Colonic mucosa (tissue), 4 donors: Measurements from ENCODE around the gene ZCCHC2. TPM values are rescaled to one million over a fixed set of nuclear protein-coding genes. Genes with fewer than 3 reads are reported as not detected.

Experiments
- DNase-seq: peaks from one replicate; pipeline ENCODE4 v3.0.0-alpha.2; 2020
- H3K27ac ChIP-seq: fragments of 200-600 bp; one replicate; pipeline ENCODE4 v1.8.0; 2021
- H3K27me3 ChIP-seq: fragments of 200-600 bp; one replicate; pipeline ENCODE4 v1.8.0; 2021
- H3K36me3 ChIP-seq: fragments of 200-600 bp; one replicate; pipeline ENCODE4 v1.8.0; 2021
- H3K4me1 ChIP-seq: fragments of 200-600 bp; one replicate; pipeline ENCODE4 v1.8.0; 2021; ENCODE audit warnings: mild to moderate bottlenecking
- H3K4me3 ChIP-seq: fragments of 200-600 bp; one replicate; pipeline ENCODE4 v1.8.0; 2021
- H3K9ac ChIP-seq, 2 donors: one replicate each; pipeline ENCODE4 v1.7.0; 2013; ENCODE audit warnings: control low read depth in 2 of 2, low read depth in 2 of 2, low read length in 2 of 2
- H3K9me3 ChIP-seq: fragments of 200-600 bp; one replicate; pipeline ENCODE4 v1.8.0; 2021
- intact Hi-C: fragments of 100-400 bp; cut with DNase I; formaldehyde crosslinking; loops from one replicate; pipeline ENCODE4 v1.14.1; 2022
- total RNA-seq, 2 donors: library from RNA; stranded (reverse); fragmentation: NEBNext Ultra II Directional in 1 of 2; extraction: Animal tissue kit (Norgen Biotek cat#: 25700) in 1 of 2; gene quantifications; one replicate each; pipeline ENCODE4 v1.2.1, GENCODE V29; 2021
- TF ChIP-seq, protein P1 (sequence below): fragments of 200-600 bp; IDR thresholded peaks from one replicate; pipeline ENCODE4 v1.8.0; 2022; ENCODE audit warnings: antibody characterized with exemption, mild to moderate bottlenecking
- donor health status: healthy.
- donor health status: DM: no; HTN: no; CAD: no.
- donor health status: DM: no; HTN: no; CAD: no.

ZCCHC2 gene
- total RNA-seq, 2 donors from 2014 or later = 24.7 to 25.7 TPM

DNA sequence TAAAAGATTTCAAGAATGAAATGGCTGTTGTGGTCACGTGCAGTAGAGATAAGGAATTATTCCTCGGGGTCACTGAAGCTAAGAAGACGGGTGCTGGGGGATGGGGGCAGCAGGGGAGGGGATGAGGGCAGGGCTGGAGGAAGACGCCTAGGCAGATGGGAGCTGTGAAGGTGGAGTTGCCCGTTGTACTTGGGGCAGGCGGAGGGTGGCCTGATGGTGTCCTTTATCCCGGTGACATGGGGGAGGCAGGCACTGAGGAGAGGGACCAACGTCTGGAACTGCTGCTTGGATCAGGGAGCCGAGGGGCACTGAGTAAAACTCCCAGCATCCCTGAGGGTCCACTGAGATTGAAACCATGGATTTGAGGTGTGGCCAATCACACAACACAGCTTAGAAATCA is 64.9 kb downstream of the ZCCHC2 start:
- Histone ChIP-seq H3K4me1 (no peaks in the 10 kb centered on the region), H3K27me3 (no peaks in the 10 kb centered on the region), H3K9ac (no peak overlapping the region), H3K36me3 (no peaks in the 10 kb centered on the region), H3K4me3 (no peak overlapping the region), H3K27ac (no peak overlapping the region), H3K9me3 (no peaks in the 10 kb centered on the region)
- intact Hi-C loops = loop anchor here (5.0 kb wide), 1 partner anchor 395 kb away; no protein-coding TSS in a partner anchor
- TF ChIP-seq, protein P1, sequence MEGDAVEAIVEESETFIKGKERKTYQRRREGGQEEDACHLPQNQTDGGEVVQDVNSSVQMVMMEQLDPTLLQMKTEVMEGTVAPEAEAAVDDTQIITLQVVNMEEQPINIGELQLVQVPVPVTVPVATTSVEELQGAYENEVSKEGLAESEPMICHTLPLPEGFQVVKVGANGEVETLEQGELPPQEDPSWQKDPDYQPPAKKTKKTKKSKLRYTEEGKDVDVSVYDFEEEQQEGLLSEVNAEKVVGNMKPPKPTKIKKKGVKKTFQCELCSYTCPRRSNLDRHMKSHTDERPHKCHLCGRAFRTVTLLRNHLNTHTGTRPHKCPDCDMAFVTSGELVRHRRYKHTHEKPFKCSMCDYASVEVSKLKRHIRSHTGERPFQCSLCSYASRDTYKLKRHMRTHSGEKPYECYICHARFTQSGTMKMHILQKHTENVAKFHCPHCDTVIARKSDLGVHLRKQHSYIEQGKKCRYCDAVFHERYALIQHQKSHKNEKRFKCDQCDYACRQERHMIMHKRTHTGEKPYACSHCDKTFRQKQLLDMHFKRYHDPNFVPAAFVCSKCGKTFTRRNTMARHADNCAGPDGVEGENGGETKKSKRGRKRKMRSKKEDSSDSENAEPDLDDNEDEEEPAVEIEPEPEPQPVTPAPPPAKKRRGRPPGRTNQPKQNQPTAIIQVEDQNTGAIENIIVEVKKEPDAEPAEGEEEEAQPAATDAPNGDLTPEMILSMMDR = no peak
- DNase-seq = no peak

DNA sequence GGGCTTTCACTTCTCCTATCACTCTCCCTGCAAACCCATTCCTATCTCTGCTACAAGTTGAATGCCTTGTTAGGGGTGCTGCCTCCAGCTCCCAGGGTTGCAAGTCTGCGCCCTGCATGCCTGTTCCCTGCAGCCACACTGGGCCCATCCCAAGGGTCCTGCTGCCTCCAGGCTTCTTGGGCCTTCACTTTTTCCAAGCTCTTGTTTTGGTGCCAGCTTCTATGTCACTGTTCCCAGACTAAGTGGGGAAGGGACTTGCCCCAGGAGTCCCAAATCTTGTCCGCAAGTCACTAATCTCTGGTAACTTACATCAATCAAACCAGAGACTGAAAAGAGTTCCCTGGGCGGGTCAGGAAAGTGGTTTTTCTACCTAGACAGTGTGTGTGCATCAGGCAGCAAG is 65.4 kb downstream of the ZCCHC2 start:
- intact Hi-C loops = loop anchor here (5.0 kb wide), 1 partner anchor 394 kb away; no protein-coding TSS in a partner anchor
- DNase-seq = no peak
- no peaks in the 10 kb centered on the region for H3K36me3 ChIP-seq
- no peak overlapping the region for H3K4me3 ChIP-seq
- H3K9ac ChIP-seq = no peak overlapping the region
- H3K9me3 ChIP-seq = no peaks in the 10 kb centered on the region
- H3K27me3 ChIP-seq = no peaks in the 10 kb centered on the region
- H3K27ac ChIP-seq = no peak overlapping the region
- H3K4me1 ChIP-seq = no peaks in the 10 kb centered on the region
- TF ChIP-seq, protein P1 = no peak

DNA sequence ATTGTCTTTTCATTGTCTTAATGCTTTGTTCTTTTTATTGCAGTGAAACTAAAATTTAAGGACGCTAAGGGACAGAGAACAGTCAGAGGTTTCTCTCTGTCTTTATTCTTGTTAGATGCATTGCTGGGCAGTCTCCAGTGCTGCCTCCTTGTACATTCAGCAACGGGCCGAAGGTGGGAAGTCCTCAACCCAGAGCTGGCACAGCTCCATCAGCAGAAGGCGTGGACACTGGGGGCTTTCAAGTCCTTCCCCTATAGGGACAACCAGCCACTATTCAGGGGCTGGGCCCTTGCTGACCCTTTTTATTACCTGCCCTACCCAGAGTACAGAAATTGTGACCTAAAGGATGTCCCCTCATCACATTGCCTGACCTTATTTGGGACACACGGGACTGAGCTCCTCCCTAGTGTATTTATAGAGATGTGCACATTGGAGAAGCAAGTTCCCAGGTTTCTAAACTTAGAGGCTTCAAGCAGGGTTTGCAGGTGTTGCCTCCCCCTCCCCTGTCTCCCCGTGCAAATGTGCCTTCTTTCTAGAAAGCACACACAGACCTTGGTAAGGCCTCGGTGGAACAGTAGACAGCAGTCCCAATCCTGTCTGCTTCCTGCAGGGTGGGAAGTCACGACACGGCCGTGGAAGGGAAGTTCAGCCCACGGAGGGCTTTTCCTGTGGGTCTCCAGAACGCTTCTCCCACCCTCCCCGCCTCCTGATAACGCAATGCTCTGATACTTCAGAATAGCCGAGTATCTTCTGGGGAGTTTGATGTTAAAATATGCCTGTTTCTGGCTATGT is 68.2 kb downstream of the ZCCHC2 start:
- H3K27me3 ChIP-seq = peaks cover 5% of the 10 kb centered on the region

DNA sequence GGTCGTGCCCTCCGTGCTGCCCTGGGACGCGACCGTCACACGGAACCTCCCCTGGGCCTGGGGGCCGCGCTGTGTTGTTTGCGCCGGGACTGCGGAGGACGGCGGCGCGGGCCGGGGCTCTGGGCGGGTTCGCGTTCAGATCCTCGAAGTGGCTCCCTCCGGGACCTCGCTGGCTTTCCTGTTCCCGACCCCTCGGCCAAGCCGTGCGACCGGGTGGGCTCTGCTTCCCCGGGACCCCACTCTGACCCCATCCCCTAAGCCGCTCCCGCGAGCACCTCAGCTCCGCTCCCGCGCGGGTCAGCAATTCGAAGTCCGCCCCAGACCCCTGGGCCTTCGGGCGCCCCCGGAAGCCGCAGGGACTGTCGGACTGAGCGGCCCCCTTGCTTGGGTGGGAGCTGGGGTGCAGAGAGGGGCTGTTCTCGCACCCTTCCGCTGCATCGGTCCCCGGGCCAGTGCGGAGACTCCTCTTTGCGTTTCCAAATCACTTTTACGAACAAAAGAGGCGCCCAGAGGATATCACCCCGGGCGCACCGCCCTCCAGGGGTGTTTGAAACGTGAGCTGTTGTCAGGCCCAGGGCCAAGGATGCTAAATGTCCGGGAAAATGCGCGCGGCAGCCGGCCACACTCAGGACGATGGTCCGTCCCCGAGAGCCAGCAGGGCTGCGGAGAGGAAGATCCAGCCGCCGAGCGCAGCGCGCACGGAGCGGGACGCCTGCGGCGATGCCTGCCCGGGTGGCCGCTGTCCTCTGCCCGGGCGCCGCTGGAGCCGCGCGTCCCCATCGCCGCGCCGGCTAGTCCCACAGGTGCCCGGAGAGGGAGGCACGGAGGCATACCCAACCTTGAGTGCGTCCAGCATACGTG is 73.5 kb downstream of the ZCCHC2 start:
- Histone ChIP-seq H3K4me1 (peaks cover 11% of the 10 kb centered on the region), H3K4me3 (peak overlapping the region; percentile 15), H3K9ac (no peak overlapping the region), H3K36me3 (no peaks in the 10 kb centered on the region), H3K27ac (no peak overlapping the region), H3K9me3 (no peaks in the 10 kb centered on the region), H3K27me3 (peaks cover 25% of the 10 kb centered on the region)
- DNase-seq = no peak
- TF ChIP-seq, protein P1 = no peak
- intact Hi-C loops = no loop called here

More for the DNA sequence above, 68.2 kb downstream of the ZCCHC2 start:
- DNase-seq = no peak
- H3K9ac ChIP-seq = no peak overlapping the region
- no peak overlapping the region for H3K4me3 ChIP-seq
- TF ChIP-seq, protein P1 = no peak
- peaks cover 1% of the 10 kb centered on the region for H3K4me1 ChIP-seq
- H3K27ac ChIP-seq = no peak overlapping the region
- no peaks in the 10 kb centered on the region for H3K36me3 ChIP-seq
- no peaks in the 10 kb centered on the region for H3K9me3 ChIP-seq
- intact Hi-C loops = no loop called here

DNA sequence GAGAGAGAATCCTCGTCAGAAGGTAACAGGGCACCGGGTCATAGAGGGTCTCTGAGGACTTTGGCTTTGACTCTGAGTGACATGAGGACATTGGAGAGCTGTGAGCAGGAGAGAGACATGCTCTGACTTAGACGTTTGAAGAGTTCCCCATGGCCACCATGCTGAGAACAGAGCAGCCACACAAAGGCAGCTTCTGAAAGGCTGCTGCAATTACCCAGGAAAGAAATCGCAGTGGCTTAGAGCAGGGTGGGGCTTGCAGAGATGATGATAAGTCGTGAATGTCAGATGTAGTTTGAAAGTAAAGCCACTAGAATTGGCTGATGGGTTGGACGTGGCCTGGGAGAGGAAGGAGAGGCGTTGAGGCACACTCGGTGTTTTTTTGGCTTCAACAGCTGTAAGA is 79.0 kb downstream of the ZCCHC2 start:
- intact Hi-C loops = no loop called here
- DNase-seq = no peak
- TF ChIP-seq, protein P1 = no peak
- H3K36me3 ChIP-seq = no peaks in the 10 kb centered on the region
- peaks cover 12% of the 10 kb centered on the region for H3K27me3 ChIP-seq
- H3K27ac ChIP-seq = no peak overlapping the region
- no peaks in the 10 kb centered on the region for H3K9me3 ChIP-seq
- H3K4me3 ChIP-seq = no peak overlapping the region
- H3K9ac ChIP-seq = no peak overlapping the region
- H3K4me1 ChIP-seq = peaks cover under 1% of the 10 kb centered on the region
